Activated T-helper 9 cell treated with anti-CD3 and anti-CD28 coated beads, Interleukin-2, amount 50 U/mL, for 16 hours (primary cell): ENCODE results near the gene STON2.

Source experiments
- DNase-seq: peaks from one replicate; pipeline ENCODE4 v3.0.0-alpha.2; 2020; ENCODE audit warnings: low read depth

STON2 gene

DNA sequence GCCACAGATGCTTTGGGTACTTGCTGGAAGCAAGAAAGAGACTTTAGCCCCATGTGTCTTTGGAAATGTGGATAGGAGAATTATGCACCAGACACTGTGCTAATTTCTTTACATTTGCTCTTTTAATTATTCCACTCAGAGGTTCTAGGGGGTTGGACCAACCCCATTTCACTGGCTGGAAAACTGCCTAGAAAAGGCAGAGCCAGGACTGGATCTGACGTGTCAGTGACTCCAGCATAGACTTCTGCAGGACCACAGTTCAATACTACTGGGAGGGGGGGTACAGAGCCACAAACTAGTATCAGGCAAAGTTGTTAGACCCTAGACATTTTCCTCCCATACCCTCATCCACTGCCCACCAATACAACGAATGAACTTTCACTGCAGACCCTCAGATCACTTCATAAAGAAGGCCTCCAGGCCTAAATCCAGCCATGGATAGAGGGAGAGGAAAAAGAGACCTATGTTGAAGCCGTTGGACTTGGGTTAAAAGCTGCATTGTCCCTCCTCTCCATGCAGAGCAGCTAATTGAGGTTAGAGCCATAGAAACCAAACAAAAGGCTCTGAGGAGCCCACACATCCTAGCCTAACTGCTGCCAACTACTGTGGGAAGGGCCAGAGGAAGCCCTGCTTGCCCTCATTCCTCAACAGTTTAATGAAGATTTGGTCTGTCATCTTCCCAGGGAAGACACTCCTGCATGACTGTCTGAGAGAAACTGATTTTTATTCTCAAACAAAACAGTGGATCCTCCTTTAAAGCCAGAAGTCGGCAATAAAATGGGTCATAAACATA lies 68.7 kb downstream of the STON2 start:
- no peak for DNase-seq

DNA sequence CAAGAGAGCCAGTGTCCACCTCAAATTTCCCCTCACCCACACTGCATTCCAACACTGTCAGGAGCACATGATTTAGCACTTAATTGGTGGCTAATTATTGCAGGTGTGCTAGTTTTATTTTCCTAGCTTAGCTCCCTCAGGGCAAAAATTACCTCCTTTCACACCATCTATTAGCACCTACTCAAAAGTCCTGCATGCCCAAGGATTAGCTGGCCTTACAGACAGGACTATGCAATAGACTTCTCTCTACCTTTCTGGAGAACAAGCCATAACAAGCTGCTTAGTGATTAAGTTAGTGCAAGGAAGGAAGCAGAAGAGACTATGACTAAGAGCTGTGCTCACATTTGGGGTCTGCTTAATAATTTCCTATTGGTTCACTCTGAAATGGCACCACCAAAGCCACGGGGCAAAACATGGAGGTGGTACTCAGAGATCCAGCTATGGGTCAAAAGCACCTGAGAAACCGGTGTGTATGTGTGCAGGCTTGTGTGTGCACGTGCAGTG lies 69.5 kb downstream of the STON2 start:
- no peak for DNase-seq

DNA sequence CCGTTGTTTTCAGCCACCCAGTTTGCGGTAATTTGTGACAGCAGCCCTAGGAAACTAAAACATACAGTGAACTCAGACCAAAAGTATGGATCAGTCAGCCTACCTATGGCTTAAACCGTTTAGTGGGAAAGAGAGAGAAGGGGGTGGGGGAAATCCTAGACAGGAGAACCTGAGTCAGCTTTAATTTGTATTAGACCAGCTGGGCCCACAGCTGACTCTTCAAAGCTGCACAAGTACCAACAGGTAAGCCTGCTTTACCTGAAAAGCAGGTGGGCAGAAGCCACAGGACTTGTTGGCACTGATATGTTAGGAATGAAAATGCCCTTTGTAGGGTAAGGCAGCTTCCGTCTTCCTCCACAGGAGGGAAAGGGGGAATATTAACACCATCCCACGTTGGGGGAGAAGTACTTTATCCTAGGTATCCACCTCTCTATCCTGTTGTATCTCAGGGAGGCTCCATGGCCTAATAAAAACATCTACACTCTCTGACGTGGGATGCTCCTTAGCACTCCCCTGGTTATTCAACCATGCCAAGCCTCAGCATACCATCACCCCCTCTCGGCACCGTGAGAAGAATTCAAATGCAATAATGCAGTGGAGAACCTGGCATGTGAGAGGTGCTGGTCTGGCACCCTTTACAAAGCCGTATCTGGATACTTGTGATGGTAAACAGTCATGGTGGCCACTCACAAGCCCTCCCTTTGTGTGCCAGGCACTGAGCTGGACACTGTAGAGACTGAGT lies 70.3 kb downstream of the STON2 start:
- DNase-seq: no peak

DNA sequence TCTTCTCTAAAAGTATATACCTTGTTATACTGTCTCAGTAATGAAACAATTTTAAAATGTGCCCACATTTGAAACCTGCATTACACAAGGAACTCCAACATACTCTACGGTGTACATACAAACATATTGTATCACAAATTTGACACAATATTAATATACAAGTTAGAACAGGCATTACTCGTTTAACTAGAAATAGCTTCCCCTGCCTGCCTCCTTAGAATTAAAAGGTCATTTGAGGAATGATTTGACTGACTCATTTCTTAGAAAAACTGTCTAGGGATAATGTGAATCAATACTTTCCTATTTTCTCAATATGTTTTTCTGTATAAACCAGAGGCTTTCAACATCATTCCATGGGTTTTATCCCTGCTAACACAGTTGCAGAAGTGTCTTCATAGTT lies 73.7 kb downstream of the STON2 start:
- DNase-seq: no peak

DNA sequence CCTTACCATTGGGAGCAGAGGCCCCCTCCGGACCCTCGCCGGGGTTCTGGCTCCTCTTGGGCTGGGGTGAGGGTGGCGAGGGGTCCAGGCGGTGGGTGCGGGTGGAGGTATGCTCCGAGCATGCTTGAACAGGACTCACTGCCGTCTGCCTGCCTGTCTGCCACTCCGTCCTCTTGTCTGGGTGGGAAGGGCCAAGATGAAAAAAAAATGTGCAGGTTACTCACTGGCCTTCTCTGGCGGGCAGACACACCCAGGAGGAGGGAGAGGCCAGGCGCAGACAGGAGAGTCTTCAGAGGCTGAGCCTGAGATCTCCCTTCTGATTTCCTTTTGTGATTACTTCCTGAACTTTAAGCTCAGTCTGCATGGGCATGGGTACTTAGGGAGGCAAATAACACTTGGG lies 76.1 kb downstream of the STON2 start:
- DNase-seq: no peak

DNA sequence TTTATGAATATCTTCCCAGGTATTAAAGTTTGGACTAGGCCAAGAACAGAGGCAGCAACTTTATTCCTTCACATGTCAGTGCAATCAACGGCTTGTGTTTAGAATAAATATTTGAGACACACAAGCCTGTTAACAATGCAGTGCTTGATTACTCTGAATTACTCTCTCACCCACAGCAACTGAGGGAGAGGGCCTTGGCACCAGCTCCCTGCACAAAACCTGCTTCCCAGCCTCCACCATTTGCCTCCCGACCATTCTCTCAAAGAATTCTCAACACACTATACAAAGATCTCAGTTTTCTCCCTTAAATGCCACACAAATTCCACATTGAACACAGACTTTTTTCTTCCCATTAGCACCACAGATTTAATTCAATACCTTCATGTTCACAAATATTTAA lies 77.0 kb downstream of the STON2 start:
- DNase-seq: no peak

DNA sequence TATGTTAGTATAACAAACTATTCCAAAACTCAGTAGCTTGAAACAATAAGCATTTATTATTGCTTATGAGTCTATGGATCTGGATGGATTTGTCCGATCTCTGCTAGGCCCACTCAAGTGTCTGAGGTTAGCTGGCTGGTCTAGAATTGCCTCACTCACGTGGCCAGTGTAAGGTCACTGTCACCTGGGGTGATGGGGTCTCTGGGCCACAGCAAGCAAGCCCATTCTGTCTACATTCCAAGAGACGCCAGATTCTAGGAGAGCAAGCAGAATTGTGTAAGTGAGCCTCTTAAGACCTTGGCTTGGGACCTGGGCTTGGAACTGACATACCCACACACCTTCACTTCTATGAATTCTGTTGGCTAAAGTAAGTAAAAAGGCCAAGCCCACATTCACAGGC lies 80.2 kb downstream of the STON2 start:
- no peak for DNase-seq

DNA sequence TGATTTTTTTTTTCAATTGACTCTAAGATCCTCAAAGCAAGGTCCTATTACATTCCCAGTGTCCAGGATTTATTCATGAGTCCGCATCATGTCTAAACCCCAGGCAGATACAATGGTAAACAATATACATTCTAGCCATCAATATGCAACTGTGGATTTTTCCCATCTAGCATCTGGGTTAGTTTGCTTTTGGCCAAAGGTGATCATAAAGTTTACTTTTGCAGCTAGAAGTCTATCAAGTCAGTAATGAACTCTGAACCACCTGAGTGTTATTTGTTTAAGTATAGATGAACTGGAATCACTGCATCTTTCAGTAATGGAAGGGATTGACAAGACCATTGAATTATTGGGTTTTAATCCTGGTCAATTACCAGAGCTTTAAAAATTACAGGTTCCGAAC lies 80.8 kb downstream of the STON2 start:
- no peak for DNase-seq

DNA sequence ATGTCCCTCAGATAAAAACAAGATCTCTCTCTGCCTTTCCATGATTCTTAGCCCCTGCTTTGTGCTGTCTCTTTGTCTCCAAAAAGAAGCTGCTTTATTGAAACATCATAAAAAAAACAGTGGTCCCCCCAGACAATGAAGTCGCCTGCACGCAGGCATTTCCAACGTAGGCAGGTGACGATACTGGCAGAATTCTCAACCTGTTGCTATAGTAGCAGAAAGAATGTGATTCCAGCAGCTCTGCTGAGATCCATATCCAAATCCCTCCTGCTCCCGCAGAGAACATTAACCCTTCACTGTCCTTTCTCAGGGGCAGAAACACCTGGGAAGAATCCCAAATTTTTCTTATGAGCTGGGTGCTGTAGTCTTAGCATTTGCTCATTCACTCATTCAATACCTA lies 84.8 kb downstream of the STON2 start:
- DNase-seq: no peak

DNA sequence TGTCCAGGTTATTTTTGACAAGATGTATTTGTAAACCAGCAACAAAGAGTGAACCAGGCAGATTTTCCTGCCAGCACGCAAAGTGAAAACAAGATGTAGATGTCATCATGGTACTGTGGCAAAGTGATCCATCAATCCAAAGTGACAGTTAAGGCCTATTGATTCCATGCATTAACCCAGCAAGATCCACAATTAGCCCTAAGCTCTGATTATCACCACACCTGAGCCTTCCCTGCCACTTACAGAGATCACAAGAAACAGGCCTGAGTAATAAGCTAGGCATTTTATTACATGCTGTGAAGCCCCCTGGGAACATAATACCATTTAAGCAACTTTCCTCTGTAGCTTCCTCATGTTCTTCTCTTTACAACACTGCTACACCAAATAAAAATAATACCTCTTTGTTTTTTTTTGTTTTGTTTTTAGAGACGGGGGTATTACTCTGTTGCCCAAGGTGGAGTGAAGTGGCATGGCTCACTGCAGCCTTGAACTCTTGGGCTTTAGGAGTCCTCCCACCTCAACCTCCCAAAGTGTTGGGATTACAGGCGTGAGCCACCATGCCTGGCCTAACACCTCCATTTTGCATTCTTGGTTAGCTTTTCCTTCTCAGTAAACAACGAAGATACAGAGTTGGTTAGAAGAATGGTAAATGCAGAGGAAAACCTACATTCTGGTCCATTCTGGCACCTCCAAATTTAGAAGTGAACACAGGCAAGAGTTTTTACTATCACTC lies 85.5 kb downstream of the STON2 start:
- no peak for DNase-seq

DNA sequence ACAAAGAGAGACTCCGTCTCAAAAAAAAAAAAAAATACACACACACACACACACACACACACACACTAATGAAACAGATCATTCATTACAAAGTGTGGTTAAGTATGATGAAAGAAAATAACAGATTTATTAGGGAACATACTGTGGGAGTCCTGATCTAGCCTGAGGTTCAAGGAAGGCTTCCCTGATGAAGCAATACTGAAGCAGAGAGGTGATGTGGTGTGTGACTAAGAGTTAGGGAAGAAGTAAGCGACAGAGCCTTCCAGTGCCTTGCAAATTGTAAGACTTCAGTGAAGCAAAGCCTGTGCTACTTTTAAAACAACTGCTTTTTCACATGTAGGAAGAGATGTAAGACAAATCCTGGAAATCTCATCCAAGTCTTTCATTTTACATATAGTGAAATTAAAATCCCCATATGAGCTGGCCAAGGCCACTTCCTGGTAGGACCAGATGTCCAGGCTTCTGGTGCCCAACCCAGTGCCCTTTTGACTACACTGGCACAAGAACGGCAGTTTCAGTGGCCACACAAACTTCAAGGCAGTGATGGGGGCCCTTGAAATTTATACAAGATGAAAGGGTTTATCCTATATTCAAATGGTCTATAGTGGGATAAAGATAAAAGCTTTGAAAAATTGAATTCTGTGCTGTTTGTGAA lies 86.2 kb downstream of the STON2 start:
- no peak for DNase-seq

DNA sequence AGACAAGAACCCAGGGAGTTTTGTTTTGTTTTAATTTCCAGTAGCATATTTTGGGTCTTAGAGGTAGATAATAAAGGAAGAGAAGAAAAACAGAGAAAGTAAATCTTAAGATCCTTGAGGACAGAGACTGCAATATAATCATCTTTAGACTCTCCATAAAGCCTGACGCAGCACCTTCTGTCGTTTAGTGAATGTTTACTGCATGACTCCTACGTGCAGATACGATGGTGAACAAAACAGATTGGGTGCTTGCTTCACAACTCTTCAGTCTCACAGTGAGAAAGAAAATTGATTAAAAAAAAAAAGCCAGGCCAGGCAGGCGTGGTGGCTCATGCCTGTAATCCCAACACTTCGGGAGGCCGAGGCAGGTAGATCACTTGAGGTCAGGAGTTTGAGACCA lies 86.9 kb downstream of the STON2 start:
- DNase-seq: no peak

DNA sequence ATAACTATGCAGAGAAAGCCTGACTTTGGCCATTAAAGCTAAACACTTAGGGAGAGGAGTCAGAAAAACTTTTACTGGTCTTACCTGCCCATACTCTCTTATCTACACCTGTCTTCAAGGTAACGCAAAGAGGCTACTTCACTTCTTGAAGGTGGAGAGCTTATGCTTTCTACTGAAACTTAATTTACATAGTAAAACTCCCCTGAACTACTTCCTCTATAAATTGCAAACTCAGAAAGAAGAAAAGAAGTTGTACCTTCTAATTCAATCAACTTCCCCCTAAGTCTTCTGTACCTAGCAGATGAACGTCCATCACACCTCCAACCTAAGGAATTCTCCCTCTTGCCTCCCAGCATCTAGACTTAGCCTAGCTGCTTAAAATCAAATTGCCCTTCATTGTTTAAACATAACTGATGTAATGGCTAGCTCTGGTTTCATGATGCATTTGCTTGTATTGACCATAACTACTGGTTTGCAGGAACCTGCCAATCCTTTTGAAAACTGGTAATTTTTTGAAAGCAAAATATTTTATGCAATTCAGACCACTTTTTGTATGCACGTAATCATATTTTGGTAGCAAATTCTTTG lies 87.7 kb downstream of the STON2 start:
- no peak for DNase-seq

DNA sequence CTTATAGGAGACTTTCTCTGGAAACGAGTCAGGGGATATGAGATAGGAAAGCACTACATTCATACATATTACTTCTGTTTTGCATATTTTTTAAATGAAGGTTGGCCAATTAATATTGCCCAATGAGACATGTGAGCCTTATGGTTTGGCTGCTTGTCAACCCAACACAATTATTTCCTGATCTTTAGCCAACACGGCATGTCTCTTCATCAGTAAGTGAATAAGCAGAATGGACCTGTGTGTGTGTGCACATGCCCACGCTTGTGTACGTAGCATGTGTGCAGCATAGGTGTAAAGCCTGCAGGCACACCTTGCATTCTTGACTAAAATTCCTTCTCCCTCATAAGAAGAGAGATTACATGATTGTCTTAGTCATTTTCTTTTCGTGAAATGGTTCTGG lies 88.3 kb downstream of the STON2 start:
- DNase-seq: no peak

DNA sequence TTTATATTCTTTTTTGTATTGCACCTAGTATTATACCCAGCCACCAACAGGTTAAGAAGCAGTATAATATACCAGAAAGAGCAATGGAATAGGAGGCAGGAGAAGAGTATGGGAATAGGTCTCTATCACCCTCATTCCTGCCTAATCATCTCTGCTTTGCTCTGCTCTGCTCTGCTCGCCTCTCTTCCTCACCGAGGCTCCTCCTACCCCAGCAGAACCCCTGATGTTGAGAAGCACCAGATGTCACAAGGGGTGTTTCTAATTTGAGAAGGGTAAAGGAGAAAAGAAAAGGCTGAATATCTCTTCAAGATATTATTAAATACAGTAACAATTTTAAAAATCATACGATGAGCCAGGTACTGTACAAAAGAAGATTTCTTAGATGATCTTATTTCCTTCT lies 89.0 kb downstream of the STON2 start:
- DNase-seq: no peak

DNA sequence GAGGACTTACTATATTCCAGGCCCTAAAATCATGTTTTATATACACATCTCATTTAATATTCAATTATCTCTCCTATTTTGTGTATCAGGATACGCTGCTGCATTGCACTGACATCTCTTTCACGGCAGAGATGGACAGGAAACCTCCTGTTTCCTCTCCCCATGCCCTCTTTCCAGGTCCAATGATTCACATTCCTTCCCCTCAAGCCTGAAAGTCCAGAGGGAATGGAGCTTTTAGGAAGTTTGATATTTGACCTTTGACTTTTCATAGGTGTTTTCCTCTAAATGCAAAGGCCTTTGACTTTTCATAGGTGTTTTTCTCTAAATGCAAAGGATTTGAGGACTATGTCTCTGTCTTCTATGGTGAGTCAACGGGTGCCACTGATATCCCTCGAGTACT lies 89.5 kb downstream of the STON2 start:
- DNase-seq: no peak

DNA sequence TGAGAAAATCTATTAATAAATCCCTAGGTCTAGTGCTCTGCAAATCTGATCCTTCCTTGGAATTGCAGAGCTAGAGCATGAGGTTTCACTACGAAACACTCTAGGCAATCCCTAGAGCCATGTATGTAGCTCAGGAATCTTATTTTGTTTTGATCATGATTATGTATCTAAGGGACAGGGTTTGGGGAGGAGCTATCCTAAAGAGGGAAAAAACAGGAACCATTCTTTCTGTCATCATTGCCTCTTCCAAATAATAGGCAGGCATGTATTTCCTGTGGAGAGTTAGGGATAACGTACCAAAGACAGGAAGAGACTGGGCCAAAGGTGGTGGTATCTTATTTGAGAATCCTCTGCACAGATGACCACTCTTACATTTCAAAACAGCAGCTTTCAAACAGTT lies 90.6 kb downstream of the STON2 start:
- no peak for DNase-seq

DNA sequence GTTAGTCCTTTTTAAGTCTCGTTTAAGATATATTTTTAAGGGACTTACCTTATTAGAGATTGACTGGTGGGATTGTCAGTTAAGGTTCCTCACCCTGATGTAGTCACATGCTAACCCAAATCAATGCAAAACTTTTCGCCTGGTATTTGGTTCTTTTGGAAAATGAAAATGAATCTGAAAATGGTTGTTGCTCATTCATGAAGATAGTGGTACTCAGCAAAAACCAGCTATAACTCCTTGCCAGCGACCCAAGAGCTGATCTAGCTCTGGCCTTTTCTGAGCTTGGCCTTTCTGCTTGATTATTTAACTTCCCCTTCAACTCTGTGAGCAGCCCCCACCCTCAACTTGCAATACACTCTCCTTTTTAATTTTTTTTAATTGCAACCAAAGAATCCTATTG lies 94.4 kb downstream of the STON2 start:
- no peak for DNase-seq

DNA sequence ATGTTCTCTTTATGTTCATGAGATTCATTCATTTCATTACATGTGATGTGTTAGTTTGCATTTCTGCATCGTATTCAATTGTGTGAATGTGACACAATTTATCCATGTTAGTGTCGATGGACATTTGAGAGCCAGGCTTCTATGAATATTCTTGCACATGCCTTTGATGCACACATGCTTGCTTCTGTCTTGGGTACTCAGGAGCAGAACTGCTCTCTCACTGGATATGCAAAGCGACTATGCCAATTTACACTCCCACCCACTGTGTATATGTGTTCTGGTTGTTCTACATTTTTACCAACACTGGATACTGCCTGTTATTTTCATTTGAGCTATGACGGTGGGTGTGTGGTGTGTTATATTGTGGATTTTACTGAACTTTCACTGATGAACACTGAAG lies 95.1 kb downstream of the STON2 start:
- DNase-seq: no peak

DNA sequence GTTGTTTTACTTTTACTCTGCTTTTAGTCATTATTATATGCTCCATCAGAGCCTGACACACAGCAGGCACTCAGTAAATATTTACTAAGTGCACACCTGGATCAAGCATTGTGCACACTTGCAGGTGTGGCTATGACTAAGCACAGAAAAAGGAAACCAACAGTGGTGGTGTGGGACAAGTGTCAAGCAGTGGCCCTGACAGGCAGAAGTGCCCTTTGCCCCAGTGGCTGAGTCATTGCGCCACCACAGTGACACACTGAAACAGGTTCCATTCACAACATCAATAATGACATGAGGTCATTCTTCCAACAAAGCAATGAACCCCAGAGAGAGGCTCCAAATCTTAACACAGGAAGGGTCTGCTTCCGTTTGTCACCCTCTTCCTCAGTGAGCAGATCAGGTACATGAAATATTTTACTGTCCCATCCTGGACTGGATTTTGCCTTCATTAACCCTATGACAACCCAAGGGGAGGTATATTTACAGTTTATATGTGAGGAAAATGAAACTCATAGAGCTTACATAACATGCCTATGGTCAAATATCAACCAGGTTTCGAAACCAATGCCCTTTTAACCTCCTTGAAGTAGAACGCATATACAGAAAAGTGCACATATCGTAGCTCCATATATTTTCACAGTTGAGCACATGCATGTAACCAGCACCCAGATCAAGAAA lies 96.7 kb downstream of the STON2 start:
- no peak for DNase-seq

DNA sequence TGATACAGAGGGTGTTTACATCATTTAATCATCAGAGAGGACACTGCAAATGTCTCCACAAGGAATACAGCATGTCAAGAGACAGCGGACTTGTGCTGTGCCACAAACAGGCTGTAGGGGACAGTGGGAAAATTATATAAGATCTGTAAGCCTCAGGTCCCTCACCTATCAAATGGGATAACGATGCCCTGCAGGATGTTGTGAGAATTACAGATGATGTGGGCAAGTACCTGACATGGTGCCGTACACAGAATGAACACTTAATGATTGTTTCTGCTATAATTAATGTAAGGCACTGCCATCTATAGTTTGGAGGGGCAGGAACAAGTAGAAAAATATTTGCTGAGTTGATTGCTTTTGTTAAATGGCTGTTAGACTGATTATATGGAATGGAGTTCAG lies 97.5 kb downstream of the STON2 start:
- DNase-seq: no peak
